Stomach (tissue), 9 donors: ENCODE data around the gene CFAP53. TPM values are rescaled to one million over a fixed set of nuclear protein-coding genes. Genes with fewer than 3 reads are reported as not detected.
A peak's percentile ranks its signal among the peaks of the same experiment; 100 is the strongest.
"Not testable (repeated sequence)": the region's sequence is repeated elsewhere in the genome, so short reads cannot be mapped to it uniquely, and the experiment has no call there.

Experiments
- DNase-seq, 2 donors: peaks; one replicate each; pipeline versions ENCODE4 v3.0.0 to v3.0.0-alpha.2; 2013 to 2019
- H3K27ac ChIP-seq, 5 donors: fragments of 200-600 bp in 4 of 5; sonication (generic) in 4 of 5; one replicate each; pipeline ENCODE4 v1.5.1; 2013 to 2019; ENCODE audit warnings: mild to moderate bottlenecking in 1 of 5, moderate library complexity in 1 of 5
- H3K27me3 ChIP-seq, 3 donors: fragments of 200-600 bp; sonication (generic); one replicate each; pipeline ENCODE4 v1.5.1; 2017 to 2019; ENCODE audit warnings: mixed run types in 1 of 3
- H3K36me3 ChIP-seq, 4 donors: fragments of 200-600 bp; sonication (generic); 1 replicate in 3 of 4; 2 replicates in 1 of 4; pipeline ENCODE4 v1.5.1; 2016 to 2019
- H3K4me1 ChIP-seq, 4 donors: fragments of 200-600 bp; sonication (generic); one replicate each; pipeline ENCODE4 v1.5.1; 2016 to 2019
- H3K4me3 ChIP-seq, 4 donors: fragments of 200-600 bp; sonication (generic) in 3 of 4; one replicate each; pipeline ENCODE4 v1.5.1; 2016 to 2019; ENCODE audit warnings: mild to moderate bottlenecking in 1 of 4
- H3K9me3 ChIP-seq, 4 donors: fragments of 200-600 bp; sonication (generic); one replicate each; pipeline ENCODE4 v1.5.1; 2016 to 2019
- EP300 ChIP-seq: sonication (generic); formaldehyde crosslinking; IDR thresholded peaks from one replicate; pipeline ENCODE4 v1.6.1; 2017; ENCODE audit warnings: antibody characterized with exemption
- POLR2A ChIP-seq, 4 donors: fragments of 450-650 bp; IDR thresholded peaks; one replicate each; pipeline ENCODE4 v1.6.1; 2016; ENCODE audit warnings: antibody characterized with exemption in 4 of 4, control low read depth in 2 of 4, mild to moderate bottlenecking in 1 of 4, moderate library complexity in 1 of 4
- POLR2AphosphoS5 ChIP-seq, 3 donors: sonication (generic); formaldehyde crosslinking; IDR thresholded peaks; one replicate each; pipeline ENCODE4 v1.6.1; 2016; ENCODE audit warnings: antibody characterized with exemption in 3 of 3
- WGBS, 5 donors: extraction: QIAGEN DNeasy Blood & Tissue Kit in 3 of 5; methylation state at CpG; one replicate each; pipeline versions ENCODE4 v1.1.5 to v1.1.7; 2013 to 2018; 5-methylcytosine and 5-hydroxymethylcytosine counted together
- intact Hi-C: fragments of 100-400 bp; cut with DNase I; formaldehyde crosslinking; loops from one replicate; pipeline ENCODE4 v1.15.1; 2023; ENCODE audit warnings: low total_unique reads
- polyA plus RNA-seq, 3 donors: library from polyadenylated mRNA; stranded (reverse); fragments of 200-250 nt; gene quantifications; one replicate each; pipeline ENCODE4 v1.2.3, GENCODE V29; 2013
- total RNA-seq, 5 donors: library from RNA; depleted of rRNA; stranded (reverse); fragments of >200 nt; gene quantifications; one replicate each; pipeline versions ENCODE4 v1.1.0 to v1.2.3, GENCODE V29; 2014 to 2016
- TF ChIP-seq, protein P1 (sequence below), 7 experiments: fragments of 450-650 bp in 4 of 7; fragments of 200-600 bp in 3 of 7; sonication (generic) in 3 of 7; IDR thresholded peaks; one replicate each; pipeline ENCODE4 v1.5.1; 2016 to 2019; ENCODE audit warnings: antibody characterized with exemption in 7 of 7, control low read depth in 2 of 7, mild to moderate bottlenecking in 1 of 7
- donor health status: healthy with polysubstance abuse.
- donor health status: Bipolar disorder and iron deficiency.
- donor health status: healthy.

CFAP53 gene
- total and polyA plus RNA-seq, 8 donors = 0.25 to 4.1 (median 0.73) TPM; not detected in 4

GRCh38 chr18:50298443-50299284 lies 32.4 kb upstream of the CFAP53 start:
- Histone ChIP-seq H3K4me3 (peak overlapping the region; percentile 43 to 55 (median 46)), H3K27me3 (peaks cover 0 to 47% (median 14%) of the 10 kb centered on the region in 3 donors), H3K27ac (no peak overlapping the region), H3K9me3 (no peaks in the 10 kb centered on the region), H3K4me1 (peaks cover 6 to 17% (median 14%) of the 10 kb centered on the region in 4 donors), H3K36me3 (no peaks in the 10 kb centered on the region)
- DNase-seq = no peak
- TF ChIP-seq POLR2AphosphoS5 (IDR thresholded peaks at IDR 0.05) (no peak), EP300 (no peak), POLR2A (IDR thresholded peaks at IDR 0.05) (no peak)
- TF ChIP-seq, protein P1, sequence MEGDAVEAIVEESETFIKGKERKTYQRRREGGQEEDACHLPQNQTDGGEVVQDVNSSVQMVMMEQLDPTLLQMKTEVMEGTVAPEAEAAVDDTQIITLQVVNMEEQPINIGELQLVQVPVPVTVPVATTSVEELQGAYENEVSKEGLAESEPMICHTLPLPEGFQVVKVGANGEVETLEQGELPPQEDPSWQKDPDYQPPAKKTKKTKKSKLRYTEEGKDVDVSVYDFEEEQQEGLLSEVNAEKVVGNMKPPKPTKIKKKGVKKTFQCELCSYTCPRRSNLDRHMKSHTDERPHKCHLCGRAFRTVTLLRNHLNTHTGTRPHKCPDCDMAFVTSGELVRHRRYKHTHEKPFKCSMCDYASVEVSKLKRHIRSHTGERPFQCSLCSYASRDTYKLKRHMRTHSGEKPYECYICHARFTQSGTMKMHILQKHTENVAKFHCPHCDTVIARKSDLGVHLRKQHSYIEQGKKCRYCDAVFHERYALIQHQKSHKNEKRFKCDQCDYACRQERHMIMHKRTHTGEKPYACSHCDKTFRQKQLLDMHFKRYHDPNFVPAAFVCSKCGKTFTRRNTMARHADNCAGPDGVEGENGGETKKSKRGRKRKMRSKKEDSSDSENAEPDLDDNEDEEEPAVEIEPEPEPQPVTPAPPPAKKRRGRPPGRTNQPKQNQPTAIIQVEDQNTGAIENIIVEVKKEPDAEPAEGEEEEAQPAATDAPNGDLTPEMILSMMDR (IDR thresholded peaks at IDR 0.05) = no peak
- intact Hi-C loops = no loop called here
- WGBS, 5 donors = 23 to 32% (median 27%) methylated on average over 34 to 48 of the region's 49 CpGs

DNA sequence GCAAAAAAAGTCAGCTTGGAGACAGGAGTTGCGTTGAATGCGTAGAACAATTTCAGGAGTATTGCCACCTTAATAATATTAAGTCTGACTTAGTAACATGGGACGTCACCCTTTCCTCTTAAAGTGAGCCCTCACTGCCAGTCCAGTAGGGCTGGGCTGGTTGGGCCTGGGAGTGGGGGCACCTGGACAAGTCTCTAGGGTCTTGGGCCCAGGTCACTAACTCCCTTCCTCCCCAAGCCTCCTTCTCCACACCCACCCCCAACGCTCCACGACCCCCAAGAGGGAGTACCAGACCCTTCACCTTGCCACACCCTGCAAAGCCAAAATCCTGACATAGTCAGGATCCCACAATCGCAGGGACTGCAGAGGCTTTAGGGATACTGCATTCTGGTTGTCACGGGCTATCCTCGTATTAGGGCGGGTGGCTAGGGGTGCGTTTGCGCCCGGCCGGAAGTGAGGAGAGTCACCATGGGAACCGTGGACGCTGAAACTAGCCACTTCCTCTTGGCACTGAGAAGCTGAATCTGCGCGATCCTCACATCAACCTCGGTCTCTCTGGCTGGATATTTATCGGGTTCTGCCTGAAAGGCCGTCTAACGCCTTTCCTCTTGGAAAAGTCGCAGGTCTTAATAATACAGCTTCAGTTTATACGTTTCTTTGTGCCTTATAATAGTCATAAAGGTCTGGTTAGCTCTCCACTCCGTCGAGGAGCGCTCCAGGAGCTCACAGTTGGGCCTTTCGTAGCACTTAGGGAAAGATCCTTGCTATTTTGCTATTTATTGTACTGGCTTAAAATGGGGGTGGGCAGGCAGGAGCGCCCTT lies 31.5 kb upstream of the CFAP53 start:
- Histone ChIP-seq H3K4me3 (peak overlapping the region; percentile 43 to 55 (median 46)), H3K36me3 (no peaks in the 10 kb centered on the region), H3K4me1 (peaks cover 6 to 17% (median 14%) of the 10 kb centered on the region in 4 donors), H3K27ac (peak overlapping the region in 1 of 5 donors; percentile 2), H3K27me3 (peaks cover 0 to 41% (median 12%) of the 10 kb centered on the region in 3 donors), H3K9me3 (no peaks in the 10 kb centered on the region)
- intact Hi-C loops = no loop called here
- 10 to 12% (median 12%) methylated on average over 23 to 28 of the region's 28 CpGs for WGBS, 5 donors
- DNase-seq = peak; percentile 81 to 94
- peak in 1 of 3 donors; percentile 18 for TF ChIP-seq POLR2AphosphoS5 (IDR thresholded peaks at IDR 0.05)
- TF ChIP-seq, protein P1 (IDR thresholded peaks at IDR 0.05) = no peak

DNA sequence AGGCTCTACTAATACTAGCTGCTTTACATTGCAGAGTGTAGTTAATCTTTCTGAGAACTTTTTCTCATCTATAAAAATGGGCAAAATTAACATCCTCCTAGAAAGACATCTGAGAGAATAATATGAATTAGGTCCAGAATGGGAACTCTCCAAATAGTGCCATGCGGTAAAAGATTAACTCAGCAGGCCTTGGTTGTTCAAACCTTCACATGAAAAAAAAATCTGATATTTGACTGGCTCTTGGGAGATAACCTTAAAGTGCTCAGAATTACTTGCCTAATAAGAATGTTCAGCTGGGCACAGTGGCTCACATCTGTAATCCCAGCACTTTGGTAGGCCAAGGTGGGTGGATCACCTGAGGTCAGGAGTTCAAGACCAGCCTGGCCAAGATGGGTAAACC lies 26.7 kb upstream of the CFAP53 start:
- Histone ChIP-seq H3K9me3 (no peaks in the 10 kb centered on the region), H3K4me3 (no peak overlapping the region), H3K27ac (no peak overlapping the region), H3K4me1 (peaks cover 0 to 16% (median 6%) of the 10 kb centered on the region in 4 donors), H3K36me3 (no peaks in the 10 kb centered on the region), H3K27me3 (no peaks in the 10 kb centered on the region)
- intact Hi-C loops = no loop called here
- no peak for TF ChIP-seq EP300
- TF ChIP-seq, protein P1 (IDR thresholded peaks at IDR 0.05) = no peak
- TF ChIP-seq POLR2A (IDR thresholded peaks at IDR 0.05) = no peak
- DNase-seq = no peak
- 27 to 67% (median 37%) methylated on average over 1 of the region's 1 CpG for WGBS, 5 donors

DNA sequence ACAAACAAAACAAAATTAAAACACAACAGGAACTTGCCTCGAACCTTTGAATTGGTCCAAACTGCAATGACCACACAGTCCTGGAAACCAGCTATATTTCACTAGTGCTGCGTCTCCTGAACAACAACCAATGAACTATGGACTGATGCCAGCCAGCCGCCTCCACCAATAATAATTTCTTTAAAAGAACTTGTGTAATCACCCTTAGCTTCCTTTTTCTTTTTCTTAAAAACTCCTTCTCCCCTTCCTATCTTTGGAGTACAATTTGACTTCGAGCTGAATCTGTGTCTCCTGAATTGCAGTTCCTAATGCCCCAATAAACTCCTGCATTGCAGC lies 22.8 kb upstream of the CFAP53 start:
- Histone ChIP-seq H3K4me1 (peaks cover 0 to 22% (median 13%) of the 10 kb centered on the region in 4 donors), H3K4me3 (no peak overlapping the region), H3K27ac (no peak overlapping the region), H3K36me3 (peaks cover 10 to 21% (median 20%) of the 10 kb centered on the region in 4 donors), H3K27me3 (no peaks in the 10 kb centered on the region), H3K9me3 (no peaks in the 10 kb centered on the region)
- no peak for DNase-seq
- 85 to 94% (median 90%) methylated on average over 4 of the region's 4 CpGs for WGBS, 5 donors
- intact Hi-C loops = no loop called here
- TF ChIP-seq, protein P1 (IDR thresholded peaks at IDR 0.05) = no peak
- no peak for TF ChIP-seq POLR2AphosphoS5 (IDR thresholded peaks at IDR 0.05)
- no peak for TF ChIP-seq EP300
- TF ChIP-seq POLR2A (IDR thresholded peaks at IDR 0.05) = no peak

- intact Hi-C loops, DNase-seq, H3K27me3 ChIP-seq, H3K9me3 ChIP-seq: not testable (repeated sequence)
- Histone ChIP-seq H3K4me3 (peak overlapping the region; percentile 70 to 89 (median 75)), H3K36me3 (peaks cover 15 to 27% (median 25%) of the 10 kb centered on the region in 4 donors), H3K27ac (peak overlapping the region; percentile 84 to 92 (median 90)), H3K4me1 (peaks cover 0 to 22% (median 13%) of the 10 kb centered on the region in 4 donors)
- WGBS, 5 donors = 75 to 77% (median 76%) methylated on average over 21 of the region's 21 CpGs
These were observed 22.2 kb upstream of the CFAP53 start for GRCh38 chr18:50288348-50289107.
